ENCODE results near the gene RUSC2. TPM values are rescaled to one million over a fixed set of nuclear protein-coding genes. Genes with fewer than 3 reads are reported as not detected.

Gene RUSC2
- total and polyA plus RNA-seq, 7 donors = 34.4 to 101 (median 53.9) TPM

DNA sequence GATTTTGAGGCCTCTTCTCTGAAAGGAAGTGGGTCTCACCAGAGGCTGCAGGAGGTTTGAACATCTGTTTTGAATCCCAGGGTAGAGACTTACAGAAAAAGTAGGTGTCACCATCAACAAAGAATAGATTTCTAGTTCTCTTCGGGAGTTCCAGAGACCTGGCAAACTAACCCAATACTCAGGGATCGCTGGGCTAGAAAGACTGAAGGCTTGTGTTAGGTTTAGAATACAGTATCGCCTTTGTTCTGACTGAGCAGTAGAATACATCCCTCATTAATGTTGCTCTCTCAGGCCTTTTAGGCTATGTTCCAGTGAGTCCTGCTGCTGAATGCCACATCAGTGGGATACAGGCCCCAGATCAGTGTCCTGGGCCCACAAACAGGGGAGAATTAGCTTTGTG lies 27.2 kb downstream of the RUSC2 start:
- no peaks in the 10 kb centered on the region for H3K27me3 ChIP-seq (ENCODE audit: insufficient read depth in 3 of 3, low read length in 2 of 3)
- ATAC-seq = no peak
- DNase-seq = no peak
- H3K4me3 ChIP-seq = no peak overlapping the region
- H3K9me3 ChIP-seq = no peaks in the 10 kb centered on the region
- 23 to 51% (median 28%) methylated on average over 3 of the region's 3 CpGs for WGBS, 3 donors
- TF ChIP-seq, protein P1, sequence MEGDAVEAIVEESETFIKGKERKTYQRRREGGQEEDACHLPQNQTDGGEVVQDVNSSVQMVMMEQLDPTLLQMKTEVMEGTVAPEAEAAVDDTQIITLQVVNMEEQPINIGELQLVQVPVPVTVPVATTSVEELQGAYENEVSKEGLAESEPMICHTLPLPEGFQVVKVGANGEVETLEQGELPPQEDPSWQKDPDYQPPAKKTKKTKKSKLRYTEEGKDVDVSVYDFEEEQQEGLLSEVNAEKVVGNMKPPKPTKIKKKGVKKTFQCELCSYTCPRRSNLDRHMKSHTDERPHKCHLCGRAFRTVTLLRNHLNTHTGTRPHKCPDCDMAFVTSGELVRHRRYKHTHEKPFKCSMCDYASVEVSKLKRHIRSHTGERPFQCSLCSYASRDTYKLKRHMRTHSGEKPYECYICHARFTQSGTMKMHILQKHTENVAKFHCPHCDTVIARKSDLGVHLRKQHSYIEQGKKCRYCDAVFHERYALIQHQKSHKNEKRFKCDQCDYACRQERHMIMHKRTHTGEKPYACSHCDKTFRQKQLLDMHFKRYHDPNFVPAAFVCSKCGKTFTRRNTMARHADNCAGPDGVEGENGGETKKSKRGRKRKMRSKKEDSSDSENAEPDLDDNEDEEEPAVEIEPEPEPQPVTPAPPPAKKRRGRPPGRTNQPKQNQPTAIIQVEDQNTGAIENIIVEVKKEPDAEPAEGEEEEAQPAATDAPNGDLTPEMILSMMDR (IDR thresholded peaks at IDR 0.05) = no peak
- peaks cover 95% of the 10 kb centered on the region for H3K4me1 ChIP-seq
- peak overlapping the region; percentile 92 for H3K27ac ChIP-seq
- intact Hi-C loops (cut with DNase I) = loop anchor here (5.0 to 10.0 kb wide), 2 partner anchors 35 to 88 kb away; partner anchors contain the start of gene TESK1 (in 1 of the 2)
- no peaks in the 10 kb centered on the region for H3K36me3 ChIP-seq (ENCODE audit: insufficient read depth in 1 of 2, low read depth in 1 of 2)

DNA sequence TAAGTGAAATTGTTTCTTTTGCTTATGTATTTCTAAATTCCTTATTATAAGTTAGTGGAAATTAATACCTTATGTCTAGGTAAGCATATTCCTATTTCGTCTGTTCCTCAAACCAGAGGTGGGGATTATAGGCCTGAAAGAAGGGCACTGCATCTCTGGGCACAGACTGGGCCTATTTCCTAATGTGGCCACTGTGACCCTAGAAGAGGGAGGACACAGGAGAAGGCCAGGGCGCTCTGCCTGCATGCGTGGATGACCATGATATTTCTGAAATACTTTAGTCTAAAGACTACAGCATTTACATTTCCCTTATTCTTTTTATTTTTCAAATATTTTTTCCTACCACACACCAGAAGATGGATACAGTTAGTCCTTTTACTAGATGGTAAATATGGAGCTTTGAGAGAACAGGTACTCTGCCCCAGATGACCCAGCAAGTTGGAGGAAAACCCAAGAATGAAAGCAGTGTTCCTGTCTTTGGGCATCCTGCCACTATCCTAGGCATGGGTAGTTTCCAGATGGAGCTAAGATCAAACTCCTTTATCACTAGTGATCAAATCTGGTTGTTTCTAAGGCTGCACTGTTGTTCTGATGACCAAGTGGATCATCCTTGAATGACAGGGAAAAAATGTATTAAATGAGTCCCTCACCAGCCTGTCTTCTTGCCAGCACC lies 27.8 kb downstream of the RUSC2 start:
- Histone ChIP-seq H3K27me3 (ENCODE audit: insufficient read depth in 3 of 3, low read length in 2 of 3) (no peaks in the 10 kb centered on the region), H3K4me1 (peaks cover 95% of the 10 kb centered on the region), H3K9me3 (no peaks in the 10 kb centered on the region), H3K27ac (peak overlapping the region; percentile 92), H3K4me3 (no peak overlapping the region), H3K36me3 (ENCODE audit: insufficient read depth in 1 of 2, low read depth in 1 of 2) (no peaks in the 10 kb centered on the region)
- no peak for DNase-seq
- intact Hi-C loops (cut with DNase I) = loop anchor here (5.0 to 10.0 kb wide), 2 partner anchors 35 to 87 kb away; partner anchors contain the start of gene TESK1 (in 1 of the 2)
- ATAC-seq = peak in 2 of 4 donors; percentile 51 to 53
- TF ChIP-seq, protein P1 (IDR thresholded peaks at IDR 0.05) = no peak
- WGBS, 3 donors = 32 to 48% (median 37%) methylated on average over 3 of the region's 3 CpGs

DNA sequence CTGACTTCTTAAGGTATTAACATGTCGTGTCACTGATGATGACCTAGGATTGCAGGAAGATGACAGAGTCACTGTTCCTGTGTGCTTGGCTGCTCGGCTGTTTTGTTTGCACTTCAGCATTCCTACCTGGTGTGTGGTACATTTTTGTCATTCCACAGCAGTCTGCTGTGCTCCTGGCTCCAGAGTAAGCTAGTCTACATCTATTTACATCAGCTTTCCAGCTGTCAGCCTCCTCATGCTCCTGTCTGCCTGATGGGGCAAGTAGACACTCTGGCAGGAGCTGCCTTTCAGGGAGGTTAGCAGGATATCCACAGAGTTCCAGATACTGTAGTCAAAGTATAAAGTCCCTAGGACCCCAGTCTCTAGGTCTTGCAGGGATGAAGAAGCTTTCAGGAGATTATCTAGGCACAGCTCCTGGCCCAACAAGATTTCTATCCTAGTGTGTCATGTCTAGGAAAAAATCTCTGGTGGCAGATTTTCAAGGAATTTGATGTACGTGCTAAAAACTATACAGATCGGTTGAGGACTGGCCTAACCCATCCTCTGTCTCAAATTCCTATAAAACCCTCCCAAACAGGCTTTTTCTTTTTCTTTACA lies 28.4 kb downstream of the RUSC2 start:
- ATAC-seq (peak; percentile 51 to 77 (median 70)), DNase-seq (peak; percentile 37 to 57)
- TF ChIP-seq, protein P1 (IDR thresholded peaks at IDR 0.05) = no peak
- intact Hi-C loops (cut with DNase I) = loop anchor here (5.0 to 10.0 kb wide), 2 partner anchors 34 to 86 kb away; partner anchors contain the start of gene TESK1 (in 1 of the 2)
- Histone ChIP-seq H3K9me3 (no peaks in the 10 kb centered on the region), H3K27me3 (ENCODE audit: insufficient read depth in 3 of 3, low read length in 2 of 3) (no peaks in the 10 kb centered on the region), H3K4me1 (peaks cover 95% of the 10 kb centered on the region), H3K36me3 (ENCODE audit: insufficient read depth in 1 of 2, low read depth in 1 of 2) (no peaks in the 10 kb centered on the region), H3K4me3 (peak overlapping the region; percentile 9), H3K27ac (peak overlapping the region; percentile 92)
- 16 to 19% (median 18%) methylated on average over 4 of the region's 4 CpGs for WGBS, 3 donors

DNA sequence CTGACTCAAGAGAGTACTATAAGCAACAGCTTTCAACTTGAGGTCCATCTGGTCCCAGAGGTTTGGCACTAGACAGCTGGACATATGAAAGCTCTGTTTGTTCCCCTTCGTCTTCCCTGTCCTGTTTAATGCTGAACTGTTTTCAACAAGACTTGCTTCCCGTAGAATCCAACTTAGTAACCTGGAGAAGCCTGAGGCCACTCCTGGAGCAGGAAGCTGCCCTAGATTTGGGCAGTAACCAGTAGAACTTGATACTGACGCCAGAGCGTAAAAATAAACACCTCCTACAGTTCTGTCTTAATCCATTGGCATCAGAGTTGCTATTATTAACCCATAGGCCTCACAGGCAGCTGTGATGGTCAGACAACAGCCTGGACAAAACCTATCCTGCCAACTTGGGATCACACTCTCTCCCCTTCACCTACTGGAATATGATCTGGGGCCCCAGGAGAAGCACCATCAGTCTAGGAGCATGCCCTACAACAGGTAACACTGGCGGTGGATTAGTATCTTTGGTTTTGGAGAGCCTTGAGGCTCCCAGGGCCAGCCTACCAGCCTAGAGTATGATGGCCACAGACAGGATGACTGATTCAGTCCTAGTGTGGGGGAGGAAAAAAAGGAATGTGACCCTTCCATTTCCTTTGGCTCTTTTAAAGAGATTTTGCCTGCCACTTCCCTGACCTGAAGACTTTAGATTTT lies 29.2 kb downstream of the RUSC2 start:
- Histone ChIP-seq H3K27ac (peak overlapping the region; percentile 92), H3K4me3 (peak overlapping the region; percentile 9), H3K9me3 (no peaks in the 10 kb centered on the region), H3K27me3 (ENCODE audit: insufficient read depth in 3 of 3, low read length in 2 of 3) (no peaks in the 10 kb centered on the region), H3K36me3 (ENCODE audit: insufficient read depth in 1 of 2, low read depth in 1 of 2) (no peaks in the 10 kb centered on the region), H3K4me1 (peaks cover 96% of the 10 kb centered on the region)
- WGBS, 3 donors = 14 to 30% (median 17%) methylated on average over 5 of the region's 5 CpGs
- intact Hi-C loops (cut with DNase I) = loop anchor here (5.0 to 10.0 kb wide), 2 partner anchors 33 to 86 kb away; partner anchors contain the start of gene TESK1 (in 1 of the 2)
- ATAC-seq = peak; percentile 78 to 81 (median 79)
- TF ChIP-seq, protein P1 (IDR thresholded peaks at IDR 0.05) = no peak
- no peak for DNase-seq
